UCSD-AML1 (cell line): ENCODE measurements around the gene GLRA3.
A peak's percentile ranks its signal among the peaks of the same experiment; 100 is the strongest.
"Not testable (repeated sequence)": the region's sequence is repeated elsewhere in the genome, so short reads cannot be mapped to it uniquely, and the experiment has no call there.

Experiments
- DNase-seq: peaks from one replicate; lab custom pipeline; 2025; ENCODE audit not compliant: unreplicated experiment; lab: John Stamatoyannopoulos, UW

GLRA3 gene

DNA sequence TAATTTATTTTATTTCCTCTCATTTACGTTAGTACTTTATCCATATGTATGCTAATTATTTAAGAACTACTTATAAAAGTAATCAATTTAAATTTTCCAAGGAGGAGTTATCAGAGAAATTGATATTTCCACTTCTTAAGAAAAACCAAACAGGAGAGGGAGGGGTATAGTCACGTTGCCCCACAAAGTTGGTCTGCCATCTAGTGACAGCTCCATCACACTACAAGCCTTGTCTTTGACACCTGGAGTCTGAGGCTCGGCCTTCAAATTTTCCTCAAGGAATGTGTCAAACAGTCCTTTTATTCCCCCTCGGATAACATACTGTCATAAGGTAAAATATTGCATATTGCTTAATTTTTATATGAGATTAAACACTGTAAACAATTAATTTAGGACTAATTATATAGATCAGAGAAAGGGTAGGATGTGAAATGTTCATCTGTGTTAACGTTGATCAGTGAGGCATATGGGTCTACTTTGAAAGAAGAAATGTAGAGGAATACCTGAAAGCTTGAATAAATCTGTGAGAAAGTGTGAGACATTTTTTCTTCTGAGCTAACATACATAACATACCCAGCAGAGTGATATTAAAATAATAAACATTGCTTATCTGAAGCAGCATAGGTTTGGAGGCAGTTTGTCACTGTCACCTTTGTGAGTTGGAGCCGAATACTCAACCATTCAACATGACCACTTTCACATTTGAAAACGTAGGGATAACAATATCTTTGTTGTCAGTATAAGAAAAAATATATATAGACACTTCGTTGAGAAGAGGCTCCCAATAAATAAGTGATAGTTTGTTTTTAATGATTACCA lies 114.4 kb downstream of the GLRA3 start:
- DNase-seq = peak; percentile 11

DNA sequence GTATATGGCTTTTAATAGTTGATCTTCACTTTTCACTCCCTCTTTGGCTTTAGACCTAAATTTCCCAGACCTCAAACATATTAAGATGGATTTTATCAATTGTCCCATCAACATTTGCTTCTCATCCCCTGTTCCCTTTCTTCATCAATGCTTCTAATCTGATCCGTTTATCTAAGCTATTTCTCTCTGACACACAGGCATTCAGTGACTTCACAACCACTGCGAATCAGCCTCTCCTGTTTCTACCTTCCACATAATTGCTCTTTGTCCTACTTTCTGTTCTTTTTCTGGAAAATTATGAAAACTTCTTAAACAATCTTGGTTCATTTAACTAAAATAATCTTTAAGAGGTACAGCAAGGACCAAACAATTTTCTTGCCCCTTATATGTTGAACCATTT lies 115.2 kb downstream of the GLRA3 start:
- DNase-seq = no peak

DNA sequence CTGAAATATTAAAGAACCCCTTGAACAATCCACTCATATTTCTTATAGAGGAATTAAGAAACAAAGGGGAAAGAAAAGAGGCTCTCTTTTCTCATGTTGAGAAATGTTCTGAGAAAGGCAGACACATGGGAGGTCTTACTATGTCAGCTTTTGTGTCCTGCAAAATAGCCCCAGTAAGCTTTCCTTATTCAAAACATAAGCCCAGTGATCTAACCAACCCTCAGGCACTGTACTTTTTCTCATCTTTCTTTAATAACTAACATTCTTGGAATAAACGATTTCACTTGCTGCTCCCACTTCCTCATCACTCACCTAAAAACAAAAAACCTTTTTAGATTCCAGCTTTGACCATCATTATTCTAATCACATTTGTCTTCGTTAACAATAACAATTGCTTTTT lies 115.9 kb downstream of the GLRA3 start:
- DNase-seq = no peak

DNA sequence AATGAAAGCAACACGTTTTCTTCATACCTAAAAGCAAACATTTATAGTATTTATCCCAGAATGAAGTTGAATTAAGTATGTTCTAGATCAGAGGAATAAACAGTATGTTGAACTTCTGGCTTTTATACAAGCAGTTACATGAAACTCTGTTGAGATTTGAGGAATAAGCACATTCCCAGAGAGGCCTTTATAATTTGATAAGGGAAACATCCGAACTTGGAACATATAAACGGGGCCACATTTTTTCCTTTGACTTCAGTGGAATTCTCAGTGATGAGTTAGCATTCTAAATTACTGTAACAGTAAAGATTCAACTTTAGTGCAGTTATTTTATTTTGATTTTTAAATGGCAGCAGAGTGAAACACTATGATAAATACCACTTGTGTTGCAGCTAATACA lies 119.5 kb downstream of the GLRA3 start:
- no peak for DNase-seq

DNA sequence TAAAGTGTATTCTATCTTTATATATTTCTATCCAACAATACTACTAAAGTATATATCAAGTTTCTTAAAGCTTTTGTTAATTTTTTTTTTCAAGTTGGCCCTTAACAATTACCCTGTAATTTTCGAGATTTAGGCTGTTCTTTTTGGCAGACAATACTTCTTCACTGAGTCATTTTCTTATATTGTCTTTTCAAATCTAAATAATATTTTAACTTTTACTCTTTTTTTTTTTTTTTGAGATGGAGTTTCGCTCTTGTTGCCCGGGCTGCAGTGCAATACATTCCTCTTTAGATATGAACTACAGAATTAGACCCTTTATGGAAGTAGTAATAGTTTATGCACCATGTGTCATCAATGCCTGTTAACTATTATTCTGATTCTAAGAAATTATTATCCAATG lies 120.7 kb downstream of the GLRA3 start:
- no peak for DNase-seq

DNA sequence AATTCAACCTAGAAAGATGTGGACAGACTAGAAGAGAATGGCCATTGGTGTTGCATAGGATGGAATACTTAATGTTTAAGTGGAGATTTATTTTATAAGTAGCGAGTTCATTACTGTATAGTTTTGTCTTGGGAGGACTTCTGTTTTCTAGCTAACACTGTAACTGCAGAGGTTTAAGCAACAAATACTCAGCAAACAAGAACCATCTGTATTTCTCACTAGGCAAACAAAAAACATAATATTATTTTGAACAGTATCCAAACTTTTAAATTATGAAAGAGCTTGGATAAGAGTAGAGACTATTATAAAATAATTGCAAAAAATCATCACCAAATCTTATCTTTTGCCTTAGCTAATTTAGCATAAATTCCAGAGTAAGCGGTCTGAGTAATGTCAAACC lies 121.1 kb downstream of the GLRA3 start:
- DNase-seq = no peak

DNA sequence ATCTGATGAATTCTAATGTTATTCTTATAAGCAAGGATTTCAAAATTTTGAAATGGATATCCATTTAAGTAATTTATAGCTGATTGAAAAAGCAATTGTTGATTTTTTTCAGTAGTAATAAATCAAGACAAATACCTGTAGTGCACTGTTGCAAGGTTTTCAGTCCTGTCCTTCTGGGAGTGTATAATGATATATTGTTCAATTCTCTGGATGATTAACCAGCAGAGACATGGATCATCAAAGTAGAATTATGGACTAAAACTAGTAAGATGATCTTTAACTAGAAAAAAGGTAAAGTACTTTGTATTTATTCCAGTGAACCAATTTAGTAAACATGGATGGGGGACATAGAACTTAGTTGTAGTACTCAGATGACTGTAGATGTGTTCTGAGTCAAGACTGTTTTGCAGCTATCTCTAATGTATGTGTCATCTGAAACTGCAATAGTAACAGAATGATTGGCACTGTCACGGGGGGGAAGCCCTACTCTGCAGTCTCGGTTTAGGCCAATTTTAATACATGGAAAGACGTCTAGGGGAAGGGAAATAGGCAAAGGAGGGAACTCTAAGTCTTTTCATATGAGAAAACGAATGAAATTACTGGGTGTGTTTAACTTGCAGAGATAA lies 121.9 kb downstream of the GLRA3 start:
- no peak for DNase-seq

DNA sequence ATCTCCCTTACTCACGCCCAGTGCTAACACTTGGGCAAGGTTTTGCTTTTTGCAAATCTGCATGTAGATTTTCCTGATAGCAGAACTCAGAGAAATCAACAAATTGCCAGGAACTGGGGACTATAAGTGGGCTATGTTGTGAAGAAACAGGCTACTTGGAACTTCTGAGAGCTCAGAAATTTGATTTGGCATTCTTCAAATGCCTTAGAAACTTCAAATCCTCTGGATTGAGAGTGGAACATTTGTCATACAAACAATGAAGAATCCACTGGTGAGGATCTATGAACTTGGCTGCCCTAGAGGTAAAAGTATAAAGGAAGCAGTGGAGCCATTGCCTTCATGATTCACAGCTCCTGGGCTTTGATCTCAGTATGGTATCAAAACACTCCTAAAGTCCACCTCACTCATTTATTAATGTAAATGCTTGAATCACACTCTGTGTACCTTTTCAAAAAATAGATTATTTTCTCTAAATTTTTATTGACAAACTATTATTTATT lies 126.0 kb downstream of the GLRA3 start:
- no peak for DNase-seq

DNA sequence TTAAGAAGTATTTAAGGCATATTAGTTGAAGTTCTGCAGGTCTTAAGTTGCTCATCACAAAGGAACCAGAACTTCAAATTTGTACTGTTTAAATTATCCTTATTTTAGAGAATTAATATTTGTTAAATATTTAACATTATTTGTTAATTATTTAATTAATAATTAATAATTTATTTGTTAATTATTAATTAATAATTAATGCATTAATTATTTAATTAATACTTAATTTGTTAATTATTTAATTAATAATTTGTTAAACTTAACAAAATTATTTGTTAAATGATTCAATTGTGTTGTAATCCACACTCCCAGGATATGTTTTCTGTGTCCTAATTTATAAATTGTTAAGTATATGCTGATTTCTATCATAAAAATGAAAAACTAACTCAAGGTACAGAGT lies 129.4 kb downstream of the GLRA3 start:
- DNase-seq = no peak

DNA sequence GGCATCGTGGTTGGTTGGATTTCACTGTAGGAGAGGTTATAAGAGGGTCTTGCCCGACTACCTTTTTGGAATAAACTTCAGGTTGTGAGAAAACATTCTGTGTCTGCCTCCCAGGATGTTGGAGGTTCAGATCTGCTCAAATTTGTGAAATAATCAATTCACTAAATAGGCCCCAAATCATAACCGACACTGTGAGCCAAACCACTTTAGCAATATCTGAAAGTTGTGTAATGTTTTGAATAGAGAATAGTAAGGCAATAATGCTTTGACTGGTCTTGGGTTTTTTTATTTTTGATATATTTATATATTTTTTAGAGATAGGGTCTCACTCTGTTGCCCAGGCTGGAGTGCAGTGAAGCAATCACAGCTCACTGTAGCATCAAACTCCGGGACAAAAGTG lies 131.2 kb downstream of the GLRA3 start:
- no peak for DNase-seq

DNA sequence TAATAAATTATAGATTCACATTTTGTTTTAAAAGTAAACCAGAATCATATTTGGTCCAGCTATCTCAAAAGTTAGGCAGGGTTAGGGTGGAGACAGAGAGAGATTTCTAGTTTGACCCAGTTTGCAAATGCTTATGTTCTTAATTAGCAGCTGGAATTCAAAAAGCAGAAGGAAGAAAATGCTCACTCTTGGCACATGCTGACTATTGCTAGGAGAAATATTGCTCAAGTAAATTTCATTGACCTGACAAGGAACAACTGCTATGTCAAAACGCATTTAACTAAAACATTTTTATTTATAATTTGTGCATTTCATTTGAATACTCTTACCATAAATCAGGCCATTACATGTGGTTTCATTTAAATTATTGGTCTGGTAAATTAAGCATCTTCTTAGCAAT lies 131.8 kb downstream of the GLRA3 start:
- DNase-seq = no peak

DNA sequence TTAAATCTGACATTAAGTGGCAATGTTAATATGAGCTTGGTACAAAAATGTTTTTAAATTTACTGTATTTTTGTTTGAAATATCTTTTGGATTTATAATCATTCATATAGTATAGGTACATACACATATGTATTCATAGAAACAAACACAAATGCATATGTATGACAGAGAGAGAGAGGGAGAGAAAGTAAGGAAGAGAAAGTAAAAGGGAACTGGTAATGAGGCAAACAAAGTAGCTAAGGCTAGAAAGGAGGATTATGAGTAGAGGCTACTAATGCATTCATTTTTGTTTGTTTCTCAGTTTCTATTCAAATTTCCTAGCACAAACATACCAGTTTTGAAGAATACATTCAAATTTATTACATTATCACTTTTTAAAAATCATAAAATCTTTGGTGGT lies 132.4 kb downstream of the GLRA3 start:
- no peak for DNase-seq

DNA sequence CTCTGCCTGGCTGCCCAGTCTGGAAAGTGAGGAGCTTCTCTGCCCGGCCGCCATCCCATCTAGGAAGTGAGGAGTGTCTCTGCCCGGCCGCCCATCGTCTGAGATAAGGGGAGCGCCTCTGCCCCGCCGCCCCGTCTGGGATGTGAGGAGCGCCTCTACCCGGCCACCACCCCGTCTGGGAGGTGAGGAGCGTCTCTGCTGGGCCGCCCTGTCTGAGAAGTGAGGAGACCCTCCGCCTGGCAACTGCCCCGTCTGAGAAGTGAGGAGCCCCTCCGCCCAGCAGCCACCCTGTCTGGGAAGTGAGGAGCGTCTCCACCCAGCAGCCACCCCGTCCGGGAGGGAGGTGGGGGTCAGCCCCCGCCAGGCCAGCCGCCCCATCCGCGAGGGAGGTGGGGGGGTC lies 137.2 kb downstream of the GLRA3 start:
- not testable (repeated sequence) for DNase-seq

DNA sequence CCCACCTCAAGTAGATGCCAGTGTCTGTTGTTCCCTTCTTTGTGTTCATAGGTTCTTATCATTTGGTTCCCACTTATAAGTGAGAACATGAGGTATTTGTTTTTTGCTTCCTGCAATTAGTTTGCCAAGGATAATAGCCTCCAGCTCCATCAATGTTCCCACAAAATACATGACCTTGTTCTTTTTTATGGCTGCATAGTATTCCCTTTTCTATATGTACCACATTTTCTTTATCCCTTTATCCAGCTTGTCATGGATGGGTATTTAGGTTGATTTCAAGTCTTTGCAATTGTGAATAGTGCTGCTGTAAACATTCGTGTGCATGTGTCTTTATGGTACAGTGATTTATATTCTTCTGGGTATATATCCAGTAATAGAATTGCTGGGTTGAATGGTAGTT lies 138.4 kb downstream of the GLRA3 start:
- DNase-seq = no peak

DNA sequence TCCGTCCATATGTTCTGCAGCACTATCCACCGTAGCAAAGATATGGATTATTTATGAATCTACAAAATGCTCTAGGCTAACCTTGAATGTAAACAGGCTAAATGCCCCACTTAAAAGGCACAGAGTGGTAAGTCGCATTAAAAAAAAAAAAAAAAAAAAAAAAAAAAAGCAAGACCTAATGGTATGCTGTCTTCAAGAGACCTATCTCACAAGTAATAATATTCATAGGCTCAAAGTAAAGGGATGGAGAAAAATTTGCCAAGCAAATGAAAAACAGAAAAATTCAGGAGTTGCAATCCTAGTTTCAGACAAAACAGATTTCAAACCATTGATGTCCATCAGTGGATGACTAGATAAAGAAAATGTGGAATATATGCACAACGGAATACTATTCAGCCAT lies 139.4 kb downstream of the GLRA3 start:
- DNase-seq = no peak

DNA sequence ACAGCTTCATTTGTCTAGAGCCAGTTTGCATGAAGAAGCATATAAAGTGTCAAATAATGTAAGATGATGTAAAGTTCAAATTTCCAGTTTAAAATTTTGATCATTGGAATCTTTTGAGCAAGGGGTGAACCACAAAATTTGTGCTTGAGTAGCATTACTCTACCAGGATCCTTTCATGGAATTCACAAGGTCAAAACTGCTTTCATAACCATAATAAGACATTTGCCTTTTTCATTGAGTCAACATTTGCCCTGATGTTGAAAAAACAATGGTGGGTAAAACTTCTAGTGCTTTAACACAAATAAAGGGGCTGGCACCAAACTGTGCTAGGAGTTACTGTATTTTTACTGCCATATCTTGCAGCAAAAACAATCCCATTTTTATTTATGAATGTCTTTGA lies 142.2 kb downstream of the GLRA3 start:
- no peak for DNase-seq

DNA sequence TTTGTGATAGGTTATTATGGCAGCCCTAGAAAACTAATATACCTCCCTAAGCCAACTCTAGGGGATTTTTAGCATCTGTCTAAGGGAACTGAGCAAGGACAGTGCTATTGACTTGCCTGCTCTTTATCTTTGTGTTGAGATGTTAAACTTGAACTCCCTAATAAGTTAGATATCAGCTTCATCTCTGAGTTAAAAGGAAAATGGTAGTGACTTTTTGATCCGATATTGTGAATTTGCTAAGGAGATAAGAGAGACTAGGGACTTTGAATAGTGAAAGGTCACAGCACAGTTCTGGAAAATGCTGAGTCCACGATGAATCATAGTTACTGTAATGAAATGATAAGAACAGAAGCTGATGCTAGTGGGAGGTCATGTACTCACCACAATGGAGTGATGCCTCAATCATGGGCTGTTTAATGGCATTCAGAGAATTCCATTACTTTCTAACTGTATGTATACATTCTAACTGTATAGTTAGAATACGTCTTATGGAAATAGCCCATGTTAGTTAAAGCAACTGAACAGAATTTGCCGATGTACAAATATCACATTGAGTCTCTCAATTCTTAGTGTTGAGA lies 147.2 kb downstream of the GLRA3 start:
- DNase-seq = no peak

DNA sequence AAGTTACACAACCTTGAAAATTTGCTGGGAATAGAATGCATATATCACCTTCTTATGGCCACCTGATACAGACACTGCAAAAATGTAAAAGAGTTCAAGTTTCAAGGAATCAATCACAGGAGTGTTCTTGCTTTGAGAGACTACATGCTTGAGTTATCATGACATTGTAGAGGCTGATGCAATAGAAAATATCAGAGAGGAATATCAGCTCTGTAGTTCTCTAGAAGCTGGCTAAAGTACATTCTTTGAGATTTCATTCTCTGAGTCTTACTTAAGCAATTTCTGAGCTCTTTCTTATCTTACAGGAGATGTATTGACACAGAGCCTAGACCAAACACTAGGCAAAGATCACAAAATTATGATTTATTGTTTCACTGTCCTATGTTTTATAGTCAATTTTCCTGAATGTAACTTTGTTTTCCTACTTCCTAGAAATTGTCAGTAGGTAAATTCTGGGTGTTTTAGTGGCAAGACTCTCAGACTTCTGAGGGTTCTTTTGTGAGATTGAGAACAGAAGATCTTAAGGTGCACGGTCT lies 154.7 kb downstream of the GLRA3 start:
- DNase-seq = no peak

DNA sequence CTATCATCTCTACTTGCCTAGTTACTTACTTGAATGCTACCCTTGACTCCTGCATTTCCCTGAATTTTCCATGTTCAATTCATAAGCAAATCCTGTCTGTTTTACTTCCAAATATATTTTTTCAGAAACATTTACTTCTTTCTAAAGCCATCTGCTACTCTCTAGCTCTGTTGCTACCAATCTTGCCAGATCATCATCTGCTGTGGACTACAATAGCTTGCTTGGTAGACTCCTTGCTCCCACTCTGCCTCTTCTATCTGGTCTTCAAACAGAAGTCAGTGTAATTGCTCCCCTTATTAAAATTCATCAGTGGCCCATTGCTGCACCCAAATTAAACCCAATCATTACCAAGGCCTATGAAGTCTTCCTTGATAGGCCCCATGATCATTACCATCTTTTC lies 155.2 kb downstream of the GLRA3 start:
- DNase-seq = no peak

DNA sequence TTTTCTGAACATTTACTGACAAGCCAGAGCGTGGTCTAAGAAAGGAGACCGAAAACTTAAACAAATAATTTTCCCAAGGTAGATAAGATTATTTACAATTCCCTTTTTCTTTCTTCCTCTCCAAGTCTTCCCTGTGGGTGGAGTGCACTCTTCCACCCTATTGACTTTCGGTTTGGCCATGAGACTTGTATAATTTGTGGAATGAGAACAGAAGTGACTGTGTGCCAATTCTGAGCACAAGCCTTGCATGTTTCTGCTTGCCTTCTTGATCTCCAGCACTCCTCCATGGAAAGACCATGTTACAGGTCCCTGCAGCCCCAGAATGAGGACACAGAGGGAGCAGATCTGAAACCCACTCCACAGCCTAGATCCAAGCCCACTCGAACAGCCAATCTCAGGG lies 156.8 kb downstream of the GLRA3 start:
- DNase-seq = no peak

DNA sequence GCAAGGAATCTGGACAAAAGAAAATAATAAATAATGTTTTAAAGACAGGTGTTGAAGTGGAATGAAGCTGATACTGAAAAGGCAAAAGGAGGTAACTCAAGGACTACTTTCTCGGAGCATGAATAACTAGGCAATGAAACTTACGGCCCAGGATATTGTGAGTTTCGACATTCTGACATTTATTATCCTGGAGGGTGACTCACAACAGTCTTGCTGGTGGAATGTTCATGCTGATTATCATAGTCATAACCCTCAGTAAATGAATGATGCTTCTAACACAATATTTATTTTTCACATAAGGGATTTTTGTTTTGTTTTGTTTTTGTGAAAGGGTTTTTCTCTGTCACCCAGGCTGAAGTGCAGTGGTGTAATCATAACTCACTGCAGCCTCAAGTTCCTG lies 159.8 kb downstream of the GLRA3 start:
- no peak for DNase-seq

DNA sequence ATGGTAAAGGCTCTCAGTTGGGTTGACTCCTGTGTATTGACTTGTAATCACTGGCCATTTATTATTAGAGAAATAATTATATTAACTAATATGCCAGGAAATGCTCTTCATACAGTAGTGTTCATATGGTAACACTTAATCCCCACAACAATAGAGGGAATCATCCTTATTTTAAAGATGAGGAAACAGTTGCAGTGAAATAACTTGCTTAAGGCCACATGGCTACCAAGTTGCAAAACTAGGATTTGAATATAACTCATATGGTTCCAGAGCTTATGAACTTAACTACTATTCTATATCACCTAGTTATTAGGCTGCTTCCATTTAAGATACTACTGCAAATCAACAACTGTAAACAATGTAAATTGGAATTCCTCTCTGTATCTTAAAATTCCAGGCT lies 163.2 kb downstream of the GLRA3 start:
- no peak for DNase-seq
